GM21526 (cell line): ENCODE measurements around the gene SATB1.

Source experiments
- ATAC-seq: cut with Tn5 transposase; IDR thresholded peaks from one replicate; pipeline ENCODE4 v1.9.1; 2021; ENCODE audit warnings: moderate library complexity; ENCODE audit not compliant: unreplicated experiment, low FRiP score

Gene SATB1

DNA sequence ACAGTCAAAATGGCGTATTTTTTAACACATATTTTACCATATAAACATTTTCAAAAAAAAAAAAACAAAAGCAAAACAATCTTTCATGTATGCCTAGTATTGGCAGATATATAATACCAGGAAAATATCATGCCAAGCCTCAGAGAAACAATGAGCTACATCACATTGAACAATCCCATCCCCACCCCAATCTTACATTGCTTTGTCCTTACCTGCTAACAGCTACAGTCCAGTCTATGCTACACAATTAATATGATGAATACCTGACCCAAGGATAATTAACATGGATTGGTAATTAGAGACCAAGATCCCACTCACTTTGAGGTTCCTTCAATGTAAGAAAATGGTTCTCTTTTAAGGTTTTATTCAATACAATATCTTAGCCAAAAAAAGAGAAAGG is 7.6 kb upstream of the SATB1 start:
- no peak for ATAC-seq

DNA sequence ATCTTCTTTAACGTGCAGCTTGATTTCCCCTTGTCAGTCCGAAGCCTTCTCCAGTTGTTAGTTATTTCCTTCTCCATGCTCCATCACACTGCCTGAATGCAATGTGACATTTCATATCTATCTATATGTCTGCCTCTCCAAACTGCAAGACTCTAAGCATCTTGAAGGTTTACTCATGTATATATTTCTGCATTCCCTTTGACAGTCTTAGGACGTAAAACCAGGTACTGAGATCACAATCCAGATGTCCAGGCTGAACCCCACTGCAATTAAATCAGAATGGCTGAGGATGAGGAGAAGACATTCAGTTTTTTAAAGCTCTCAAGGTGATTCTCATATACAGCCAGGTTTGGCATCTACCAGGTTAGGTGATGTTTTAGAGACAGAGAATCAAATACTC is 6.1 kb upstream of the SATB1 start:
- ATAC-seq, result no peak

DNA sequence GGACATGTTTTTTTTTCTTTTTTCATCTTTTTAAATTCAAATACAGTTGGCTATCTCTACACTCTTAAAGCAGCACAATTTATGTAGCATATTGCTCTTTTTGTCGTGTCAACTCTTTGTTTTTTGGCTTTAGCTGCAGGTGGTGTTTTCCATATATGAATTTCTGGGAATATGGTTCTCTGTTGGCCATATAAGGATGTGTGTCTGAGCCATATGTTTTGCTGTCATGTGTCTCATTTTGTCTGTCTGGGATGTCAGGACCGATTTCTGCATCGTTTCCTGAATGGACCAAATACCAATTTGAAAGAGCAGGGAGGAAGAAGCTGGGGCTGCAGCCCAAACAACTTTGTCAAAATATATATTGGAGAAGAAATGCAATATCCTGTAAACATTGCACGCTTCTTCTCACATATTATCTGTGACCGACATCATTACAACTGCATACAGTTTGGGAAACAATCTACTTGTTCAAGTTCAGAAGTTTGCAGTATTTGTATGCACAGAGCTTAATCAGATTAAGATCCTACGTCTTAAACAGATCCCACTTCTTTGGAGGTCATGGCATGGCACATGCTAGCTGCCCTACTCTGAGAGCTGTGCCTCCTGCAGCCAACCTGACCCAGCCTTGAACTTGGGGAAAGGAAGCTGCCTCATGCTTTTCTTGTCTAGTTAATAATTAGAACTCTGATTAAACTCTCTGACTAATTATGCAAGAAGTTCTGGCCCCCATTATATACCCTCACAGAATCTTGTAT is 4.0 kb upstream of the SATB1 start:
- no peak for ATAC-seq

DNA sequence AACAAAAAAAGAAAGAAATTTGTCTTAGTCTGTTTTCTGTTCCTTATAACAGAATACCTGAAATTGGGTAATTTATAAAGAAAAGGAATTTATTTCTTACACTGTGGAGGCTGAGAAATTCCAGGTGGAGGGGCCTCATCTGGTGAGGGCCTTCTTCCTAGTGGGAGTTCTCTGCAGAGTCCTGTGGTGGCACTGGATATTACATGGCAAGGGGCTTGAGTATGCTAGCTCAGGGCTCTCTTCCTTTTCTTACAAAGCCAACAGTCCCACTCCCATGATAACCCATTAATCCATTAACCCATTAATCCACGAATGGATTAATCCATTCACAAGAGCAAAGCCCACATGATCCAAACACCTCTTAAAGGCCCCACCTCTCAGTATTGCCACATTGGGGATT is 2.9 kb upstream of the SATB1 start:
- no peak for ATAC-seq

DNA sequence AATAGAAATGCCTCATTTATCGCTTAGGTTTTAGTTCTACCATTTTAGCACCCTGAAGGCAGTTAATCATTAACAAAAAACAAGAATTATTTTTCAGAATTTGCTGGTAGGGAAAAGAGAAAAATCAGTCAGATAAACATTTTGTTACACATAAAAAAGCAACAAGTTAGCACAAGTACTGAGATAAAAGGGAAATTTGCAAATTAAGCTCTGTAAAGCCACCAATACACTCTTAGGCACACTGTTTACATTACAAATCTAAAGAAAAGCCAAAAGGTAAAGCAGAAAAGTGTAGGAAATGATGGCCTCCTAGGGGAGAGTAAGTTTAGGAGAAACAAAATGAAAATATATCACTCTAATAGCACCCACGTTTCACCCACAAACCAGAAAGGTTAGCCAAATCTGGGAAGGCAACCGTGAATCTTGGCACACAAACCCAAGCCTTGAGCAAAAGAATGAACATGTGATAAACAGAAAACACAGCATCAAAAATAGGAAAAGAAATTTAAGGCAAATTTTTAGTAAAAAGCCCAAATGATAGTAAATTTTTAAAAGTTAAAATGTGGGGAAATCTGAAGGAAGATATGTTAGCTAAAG is 1.6 kb upstream of the SATB1 start:
- ATAC-seq, result no peak

DNA sequence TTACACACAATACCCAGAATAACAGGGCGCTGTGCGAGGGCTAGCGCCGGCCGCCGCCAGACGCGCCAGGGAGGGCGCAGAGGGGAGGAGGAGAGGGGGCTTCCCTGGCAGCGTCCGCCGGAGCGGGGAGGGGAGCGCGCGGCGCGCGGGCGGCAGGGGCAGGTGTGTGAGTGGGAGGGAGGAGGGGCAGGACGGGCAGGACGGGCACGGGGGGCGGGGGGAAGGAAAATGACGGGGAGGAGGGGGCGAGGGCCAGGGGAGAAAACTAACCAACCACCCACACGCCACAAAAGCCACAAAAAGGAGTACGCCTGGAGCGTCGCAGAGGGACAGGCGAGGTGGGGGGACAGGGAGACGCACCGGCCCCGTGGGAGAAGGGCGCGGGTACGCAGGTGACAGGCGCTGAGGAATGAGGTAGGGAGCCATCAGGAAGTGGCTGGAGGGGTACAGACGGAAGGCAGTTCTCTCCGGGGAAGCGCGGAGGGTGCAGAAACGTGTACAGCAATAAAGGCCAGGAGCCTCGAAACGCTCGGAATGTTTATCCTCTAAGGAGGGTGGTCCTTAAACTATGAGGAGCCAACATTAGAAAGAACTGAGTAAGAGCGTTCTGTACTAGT is 610 bp upstream of the SATB1 start:
- ATAC-seq, result no peak

DNA sequence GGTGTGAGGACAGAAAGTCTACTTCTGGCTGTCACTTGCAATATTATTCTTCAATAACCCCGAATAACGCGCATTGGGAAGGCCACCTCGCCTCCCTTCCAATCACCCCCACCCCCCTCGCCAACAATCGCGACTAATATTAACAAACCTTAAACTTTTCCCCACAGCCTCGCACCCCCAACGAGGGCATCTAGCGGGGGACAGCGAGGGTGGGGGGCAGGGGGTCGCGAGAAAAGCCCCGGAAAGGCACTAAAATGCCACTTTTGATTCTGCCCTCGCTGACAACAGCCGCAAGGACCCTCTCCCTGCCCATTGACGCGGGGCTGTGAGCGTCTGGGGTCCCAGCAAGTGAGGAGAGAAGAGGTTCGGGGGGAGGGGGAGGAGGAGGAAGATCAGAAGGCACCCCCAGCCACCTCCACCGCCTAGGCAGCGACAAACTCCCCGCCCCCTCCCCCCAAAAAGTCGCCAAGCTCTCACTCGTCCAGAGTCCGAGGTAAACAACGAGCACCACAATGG is 868 bp downstream of the SATB1 start:
- no peak for ATAC-seq

DNA sequence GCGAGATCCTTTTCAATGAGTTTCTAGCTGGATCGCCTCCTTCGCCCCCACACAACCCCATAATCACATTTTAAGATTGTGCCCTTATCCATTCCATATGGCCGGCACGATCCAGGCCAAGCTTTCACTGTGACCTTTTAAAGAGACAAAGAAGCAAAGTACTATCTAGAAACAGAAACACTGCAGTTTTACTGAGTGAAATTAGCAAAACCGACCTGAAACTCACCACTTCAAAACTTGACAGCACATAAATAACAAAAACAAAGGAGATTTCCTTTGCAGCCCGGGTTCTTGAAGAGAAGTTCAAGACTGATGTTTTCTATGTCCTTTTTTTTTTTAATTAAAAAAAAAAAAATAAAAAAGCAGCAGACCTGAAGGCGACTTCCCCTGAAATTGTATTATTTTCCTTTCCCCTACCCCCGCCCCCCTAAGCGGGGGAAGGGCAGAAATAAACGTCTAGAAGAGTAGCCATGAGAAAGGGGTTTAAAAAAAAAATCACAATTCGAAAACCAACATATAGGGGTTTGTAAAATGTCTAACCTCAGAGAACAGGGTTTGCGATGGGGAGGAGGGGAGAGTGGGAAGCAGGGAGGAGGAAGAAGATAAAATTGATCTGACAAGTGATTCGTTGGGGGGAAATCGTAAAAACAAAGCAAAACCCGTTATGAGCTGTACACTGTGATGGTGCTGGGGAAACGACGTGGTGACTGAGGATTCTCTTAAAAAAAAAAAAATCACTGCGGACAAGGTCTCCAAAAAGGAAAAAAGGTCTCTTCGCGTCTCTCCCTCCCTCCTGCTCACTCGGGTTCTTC is 1.5 kb downstream of the SATB1 start:
- ATAC-seq, result peak; percentile 88

DNA sequence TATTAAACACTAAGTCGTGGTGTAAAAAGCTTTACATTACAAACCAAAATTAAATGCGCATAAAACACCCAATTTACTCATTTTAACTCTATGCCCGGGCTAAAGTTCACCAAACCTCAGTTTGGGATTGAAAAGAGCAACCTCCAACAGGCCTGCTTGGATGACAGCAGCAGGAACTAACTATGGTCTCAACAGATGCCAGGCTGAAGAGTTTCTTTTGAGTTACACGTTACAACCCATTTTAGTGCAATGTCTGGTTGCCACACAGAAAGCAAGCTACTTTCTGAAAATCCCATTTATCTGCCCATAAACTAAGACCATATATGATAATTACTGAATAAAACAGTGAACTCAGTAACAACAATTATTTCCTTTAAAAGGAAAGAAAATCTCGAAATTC is 2.2 kb downstream of the SATB1 start:
- ATAC-seq, result no peak

DNA sequence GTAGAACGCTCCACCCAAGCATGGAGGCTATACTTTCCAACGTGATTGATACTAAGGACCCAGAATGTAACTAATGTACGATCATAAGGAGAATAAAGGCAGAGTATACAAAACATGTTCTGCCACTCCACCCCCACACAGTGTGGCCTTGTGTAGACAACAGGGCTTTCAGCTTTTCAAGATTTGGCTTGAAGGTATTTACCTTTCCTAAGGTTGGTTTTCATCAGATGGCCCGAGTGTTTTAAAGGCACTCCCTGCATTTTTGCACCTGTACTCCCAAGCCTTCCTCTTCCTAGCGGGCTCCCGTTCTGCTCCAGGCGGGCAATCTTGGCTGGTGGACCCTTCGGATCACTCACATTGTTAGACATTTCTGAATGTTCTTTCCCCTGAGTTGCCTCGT is 4.6 kb downstream of the SATB1 start:
- ATAC-seq, result no peak

DNA sequence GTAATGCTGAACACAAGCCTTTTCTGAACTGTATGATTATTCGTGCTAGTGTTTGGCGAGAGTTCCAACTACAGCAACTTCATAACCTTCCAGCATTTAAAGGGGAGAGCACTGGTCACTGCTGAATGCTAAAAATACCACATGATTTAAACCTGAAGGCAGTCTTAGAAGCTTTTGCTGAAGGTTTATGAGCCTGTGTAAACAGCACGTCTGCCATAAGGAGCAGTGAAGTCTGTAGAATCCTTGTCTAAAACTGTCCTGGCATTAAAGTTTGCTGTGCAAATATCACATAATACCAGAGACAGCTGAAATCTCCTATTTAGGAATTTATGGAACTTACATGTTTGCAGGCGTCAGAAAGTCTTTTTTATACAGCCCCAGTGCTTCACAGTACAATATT is 5.9 kb downstream of the SATB1 start:
- ATAC-seq, result no peak

DNA sequence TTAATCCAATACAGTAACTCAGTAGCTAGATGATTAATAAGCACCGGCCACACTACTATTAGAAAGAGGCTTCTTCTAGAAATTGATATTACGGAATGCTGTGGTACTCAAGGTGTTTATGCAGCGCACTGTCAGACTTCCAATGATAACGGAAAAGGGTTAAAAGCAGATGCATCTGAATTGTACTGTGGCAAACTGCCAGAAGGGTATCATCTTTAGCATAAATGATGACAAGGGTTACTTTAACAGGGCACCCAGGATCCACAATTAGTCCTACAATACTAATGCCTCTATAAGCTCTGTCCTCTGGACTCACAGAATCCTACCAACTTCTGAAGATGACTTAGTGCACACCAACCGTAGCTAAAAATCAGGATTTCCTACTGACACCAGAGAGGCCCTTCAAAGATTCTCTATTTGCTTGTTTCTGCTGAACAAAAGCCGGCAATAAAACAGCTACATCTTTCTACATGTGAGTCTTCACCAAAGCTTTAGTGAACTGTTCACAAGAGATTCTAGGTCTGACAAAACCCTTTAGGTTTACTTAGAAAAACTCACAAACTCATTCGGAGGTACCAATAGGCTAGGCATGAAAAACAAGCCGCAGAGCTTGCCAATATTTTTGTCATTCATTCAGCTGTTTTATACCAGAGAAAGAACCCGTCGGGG is 7.1 kb downstream of the SATB1 start:
- ATAC-seq, result no peak

DNA sequence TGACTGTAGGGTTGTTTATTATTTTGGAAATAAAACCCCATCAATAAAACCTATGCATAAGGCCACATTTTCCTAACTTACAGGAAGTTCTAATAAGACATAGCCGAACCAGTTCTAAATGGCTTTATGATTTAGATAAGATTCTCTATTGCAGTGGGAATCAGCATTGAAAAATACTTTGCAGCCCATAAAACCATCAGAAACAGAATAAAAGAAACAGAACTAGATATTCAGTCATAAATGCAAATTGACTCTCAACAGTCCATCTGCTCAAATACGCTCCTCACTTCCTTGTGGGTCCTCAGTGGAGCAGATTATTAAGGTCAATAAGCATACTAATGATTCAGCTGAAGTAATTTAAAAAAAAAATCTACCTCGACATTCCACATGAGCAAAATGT is 8.8 kb downstream of the SATB1 start:
- ATAC-seq, result no peak

DNA sequence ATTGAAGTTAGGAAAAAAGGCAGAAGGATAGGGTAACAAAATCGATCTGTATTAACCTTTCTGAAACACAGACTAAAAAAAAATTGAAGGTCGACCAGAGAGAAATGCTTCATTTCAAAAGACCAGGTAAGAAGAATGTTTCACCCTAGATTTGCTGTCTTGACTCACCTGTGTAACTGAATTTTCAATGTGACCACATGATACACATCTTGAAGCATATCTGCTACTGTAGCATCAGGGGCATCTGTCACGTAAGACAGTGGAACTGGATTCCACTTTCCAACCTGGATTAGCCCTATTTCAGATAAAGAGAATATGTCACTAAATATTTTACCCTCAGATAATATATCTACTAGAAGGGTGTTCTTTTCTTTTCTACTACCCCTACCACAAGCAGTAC is 9.3 kb downstream of the SATB1 start:
- no peak for ATAC-seq

DNA sequence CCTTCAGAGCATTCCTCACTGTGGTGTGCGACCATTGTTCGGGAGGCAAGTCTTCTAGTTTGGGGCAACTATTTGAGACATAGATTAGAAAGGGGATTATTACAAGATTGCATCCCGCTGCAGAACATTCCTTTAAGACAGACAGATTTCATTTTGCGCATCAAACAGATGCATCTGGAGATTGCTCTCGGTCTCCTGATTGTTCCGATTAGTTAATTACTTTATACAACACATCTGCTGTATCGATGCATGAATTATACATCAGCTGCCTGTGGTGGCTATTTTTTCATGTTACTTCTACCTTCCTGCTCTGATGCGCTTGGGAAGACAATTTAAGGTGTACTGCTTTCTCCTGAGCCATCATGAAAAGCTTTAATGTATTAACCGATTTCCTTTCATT is 10.0 kb downstream of the SATB1 start:
- ATAC-seq, result no peak

DNA sequence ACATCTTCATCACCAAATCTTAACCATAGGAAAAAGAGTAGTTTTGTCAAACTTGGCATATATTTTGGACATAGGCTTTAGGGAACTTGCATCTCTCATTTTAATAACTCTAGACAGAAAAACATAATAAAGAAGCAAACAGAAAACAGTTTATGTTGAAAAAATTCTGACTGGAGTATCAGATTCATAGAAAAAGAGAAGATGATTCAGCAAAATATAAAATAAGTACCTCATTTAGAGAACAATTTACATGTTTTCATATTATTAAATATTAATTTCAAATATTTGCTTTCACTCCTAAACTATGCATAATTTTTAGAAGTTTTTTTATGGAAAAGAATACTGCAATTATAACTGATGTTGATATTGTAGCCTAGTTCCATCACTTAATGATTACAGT is 12.5 kb downstream of the SATB1 start:
- ATAC-seq, result no peak

DNA sequence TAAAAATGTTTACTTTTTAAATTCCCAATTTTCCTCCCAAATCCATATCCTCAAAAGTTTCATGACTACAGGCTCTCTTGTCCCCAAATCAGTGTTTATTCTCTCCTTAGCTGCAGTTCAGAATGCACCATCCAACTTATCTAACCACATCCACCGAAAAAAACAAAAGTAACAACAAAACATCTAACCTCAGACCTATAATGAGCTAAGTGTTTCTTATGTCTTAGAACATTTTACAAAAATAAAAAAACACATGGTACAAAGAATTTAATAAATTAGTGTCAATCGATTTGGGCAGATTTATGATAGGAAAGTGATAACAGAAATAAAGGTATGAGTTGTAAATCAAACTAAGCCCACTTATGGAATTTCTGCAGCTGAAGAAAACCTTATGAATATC is 13.6 kb downstream of the SATB1 start:
- ATAC-seq, result no peak

DNA sequence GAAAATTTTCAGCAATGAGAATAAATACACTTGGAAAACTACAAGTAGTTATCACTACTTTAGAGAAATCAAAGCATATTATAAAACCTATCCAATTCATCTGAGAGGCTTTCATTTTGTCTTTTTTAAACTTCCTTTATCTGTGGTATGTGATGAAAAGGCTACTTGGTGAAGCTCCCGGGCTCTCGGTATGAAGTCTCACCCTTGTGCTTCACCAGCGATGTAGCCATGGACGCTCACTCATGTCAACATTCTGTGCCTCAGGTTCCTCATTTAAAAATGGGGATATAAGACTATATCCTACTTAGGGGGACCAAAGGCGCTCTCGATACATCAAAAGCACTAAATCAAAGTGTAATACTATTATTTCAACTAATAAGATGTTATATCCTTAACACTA is 14.9 kb downstream of the SATB1 start:
- no peak for ATAC-seq

DNA sequence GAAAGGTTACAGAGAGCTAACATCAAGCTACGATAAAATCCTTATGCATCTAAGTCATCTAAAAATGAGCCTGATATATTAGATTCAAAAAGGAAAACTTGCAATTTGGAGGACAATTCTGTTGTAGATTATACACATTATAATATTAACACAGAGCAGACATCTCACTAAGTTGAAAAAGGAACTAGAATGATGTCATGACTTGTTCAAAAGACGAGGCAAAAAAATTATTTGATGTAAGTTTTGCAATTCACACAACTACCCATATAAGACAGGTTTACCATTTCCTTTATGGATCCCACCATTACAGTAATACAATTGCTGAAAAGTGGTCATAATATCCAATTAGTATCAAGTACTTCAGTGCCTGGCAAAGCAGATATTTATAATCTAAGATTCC is 15.9 kb downstream of the SATB1 start:
- no peak for ATAC-seq

DNA sequence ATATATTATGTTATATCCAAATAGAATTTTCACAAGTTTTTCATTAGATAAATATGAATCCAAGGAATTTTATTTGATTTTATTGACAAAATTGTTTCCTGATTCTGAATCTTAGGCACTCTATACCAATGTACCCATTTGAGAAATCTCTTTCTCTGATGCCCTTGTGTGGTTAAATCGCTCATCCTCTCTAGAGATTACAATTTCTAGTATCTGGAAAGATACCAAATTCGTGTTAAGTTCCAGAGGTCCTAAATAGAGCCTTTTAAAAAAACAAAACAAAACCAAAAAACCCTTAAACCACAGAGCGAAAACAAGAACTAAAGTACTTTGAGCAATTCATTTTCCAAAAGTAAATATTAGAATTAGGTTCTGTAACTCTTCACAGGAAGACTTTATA is 20.0 kb downstream of the SATB1 start:
- no peak for ATAC-seq

DNA sequence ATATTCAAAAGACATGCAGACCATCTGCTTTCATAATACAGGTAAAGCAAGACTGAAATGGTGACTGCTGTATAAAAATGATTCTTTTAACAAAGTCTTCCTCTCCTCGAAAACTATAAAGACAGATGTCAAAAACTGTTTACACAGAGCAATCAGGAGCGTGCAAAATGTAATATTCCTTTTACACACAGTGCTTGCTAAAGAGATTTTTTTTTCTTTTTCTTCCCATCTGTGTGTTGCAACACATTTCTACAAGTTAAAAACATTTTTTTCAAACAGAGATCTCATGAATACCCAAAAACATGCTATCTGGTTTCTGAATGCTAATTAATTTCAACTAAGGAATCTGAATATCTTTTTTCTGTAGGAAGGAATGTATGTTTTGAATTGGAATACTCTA is 22.1 kb downstream of the SATB1 start:
- ATAC-seq, result no peak
